Esophagus mucosa (tissue), 1 donor: Measurements from ENCODE around the gene FDXR. TPM values are rescaled to one million over a fixed set of nuclear protein-coding genes. Genes with fewer than 3 reads are reported as not detected.

Experiments
- ATAC-seq: fragments of 200-7000 bp; cut with Tn5 transposase; one replicate; pipeline ENCODE4 v1.9.1; 2020
- total RNA-seq: library from RNA; stranded (reverse); gene quantifications from one replicate; pipeline ENCODE4 v1.2.4, GENCODE V29; 2023
- donor health status: DM: yes; HTN: yes; CAD: no.

Gene FDXR
- total RNA-seq, 1 donor from 2014 or later: 31.5 TPM

DNA sequence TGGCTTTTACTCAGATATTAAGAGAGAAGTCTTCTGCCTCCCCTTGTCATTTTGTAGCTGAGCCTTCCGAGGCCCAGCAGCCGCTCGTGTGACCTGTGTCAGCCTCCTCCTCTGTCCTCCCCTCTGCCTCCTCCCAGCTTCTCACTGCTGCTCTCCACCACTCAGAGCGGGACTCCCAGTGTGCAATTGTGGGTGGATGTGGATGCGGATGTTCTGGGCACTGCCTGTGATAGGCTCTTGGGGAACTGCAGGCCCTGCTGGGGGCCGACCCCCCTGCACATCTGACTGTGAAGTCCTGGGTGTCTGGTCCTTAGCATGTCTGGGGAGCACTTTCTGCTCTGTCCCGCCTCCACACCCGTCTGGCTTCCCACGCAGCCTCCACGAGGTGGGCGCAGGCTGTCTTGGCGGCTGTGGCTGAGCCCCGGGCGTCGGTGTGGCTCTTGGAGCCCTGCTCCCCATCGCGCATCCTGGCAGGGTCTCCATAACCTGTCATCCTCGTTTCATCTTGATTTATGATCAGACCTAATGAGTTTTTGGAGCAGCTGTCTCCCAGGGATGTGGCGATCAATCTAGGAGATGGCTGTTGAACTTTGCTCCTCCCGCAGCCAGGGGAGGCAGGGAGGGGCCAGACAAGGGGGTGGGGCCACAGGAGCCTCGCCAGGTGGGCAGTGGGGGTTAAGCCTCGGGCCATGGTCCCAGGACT is 41.2 kb downstream of the FDXR start:
- ATAC-seq: no peak

DNA sequence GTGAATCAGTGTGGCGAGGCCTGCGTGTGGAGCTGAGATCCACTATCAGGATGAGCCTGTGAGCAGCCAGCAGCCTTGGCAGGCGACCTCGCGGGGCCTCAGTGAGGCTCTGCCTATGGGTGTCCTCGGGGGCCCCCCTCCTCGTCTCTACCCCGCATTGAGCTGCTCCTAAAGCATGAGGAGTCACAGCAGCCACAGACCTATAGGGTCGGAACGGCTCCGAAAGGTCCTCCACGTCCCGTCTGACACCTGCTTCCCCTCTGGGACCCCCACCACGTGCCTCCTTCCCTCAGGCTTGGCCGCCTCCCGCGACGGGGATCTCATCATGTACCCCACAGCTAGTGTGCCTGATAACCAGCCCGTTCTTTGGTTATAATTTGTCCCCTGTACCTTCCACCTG is 41.9 kb downstream of the FDXR start:
- no peak for ATAC-seq

DNA sequence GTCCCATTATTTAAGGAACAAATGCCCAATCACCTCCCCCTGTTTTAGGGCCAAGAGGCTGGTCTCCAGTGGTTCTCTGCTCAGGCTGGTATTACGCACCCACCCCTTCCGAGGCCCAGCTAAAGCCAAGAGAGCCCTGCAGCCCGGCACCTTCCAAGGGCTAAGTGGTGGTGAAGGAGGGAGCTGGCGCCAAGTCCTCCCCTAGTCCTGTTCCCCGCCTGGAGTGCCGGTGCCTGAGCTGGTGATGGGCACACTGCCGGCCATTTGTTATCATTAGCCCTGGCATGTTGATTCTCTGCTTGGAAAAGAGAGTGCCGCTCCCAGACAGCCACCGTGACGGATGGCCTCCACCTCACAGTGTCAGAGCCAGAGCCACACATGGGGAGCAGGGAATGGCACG is 45.0 kb downstream of the FDXR start:
- ATAC-seq: no peak

DNA sequence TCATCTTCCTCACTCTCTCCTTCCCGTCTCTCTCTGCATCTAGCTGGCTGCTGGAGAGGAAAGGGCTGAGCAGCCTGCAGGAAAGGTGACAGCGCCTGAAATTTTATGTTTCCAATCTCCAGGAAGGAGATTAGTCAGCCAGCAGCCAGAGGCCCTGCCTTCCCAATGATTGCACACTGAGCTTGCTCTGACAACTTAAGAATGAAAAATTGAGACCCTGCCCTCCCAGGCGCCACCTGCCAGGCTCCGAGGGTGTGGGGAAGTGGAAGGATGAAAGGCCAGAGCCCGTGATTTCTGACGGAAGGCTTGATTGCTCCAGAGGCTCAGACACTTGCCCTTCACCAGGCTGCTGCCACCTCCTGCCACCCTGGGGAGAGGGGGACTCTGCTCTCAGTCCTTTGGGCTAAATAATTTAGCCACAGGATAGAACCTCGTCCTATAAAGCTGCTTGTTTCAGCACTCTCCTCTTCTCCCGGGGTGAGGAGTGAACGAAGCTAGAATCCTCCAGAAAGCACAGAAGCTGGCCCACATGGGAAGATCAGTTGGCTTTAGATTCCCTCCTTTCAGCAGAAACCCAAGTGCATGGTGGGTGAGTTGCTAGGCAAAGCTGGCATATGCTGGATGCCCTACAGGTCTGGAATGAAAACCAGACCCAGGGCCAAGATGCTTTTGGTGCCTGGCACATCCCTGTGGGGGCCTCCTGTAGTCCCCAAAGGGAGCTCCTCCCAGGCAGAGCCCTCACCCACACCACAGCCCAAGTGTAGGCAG is 46.7 kb downstream of the FDXR start:
- no peak for ATAC-seq

DNA sequence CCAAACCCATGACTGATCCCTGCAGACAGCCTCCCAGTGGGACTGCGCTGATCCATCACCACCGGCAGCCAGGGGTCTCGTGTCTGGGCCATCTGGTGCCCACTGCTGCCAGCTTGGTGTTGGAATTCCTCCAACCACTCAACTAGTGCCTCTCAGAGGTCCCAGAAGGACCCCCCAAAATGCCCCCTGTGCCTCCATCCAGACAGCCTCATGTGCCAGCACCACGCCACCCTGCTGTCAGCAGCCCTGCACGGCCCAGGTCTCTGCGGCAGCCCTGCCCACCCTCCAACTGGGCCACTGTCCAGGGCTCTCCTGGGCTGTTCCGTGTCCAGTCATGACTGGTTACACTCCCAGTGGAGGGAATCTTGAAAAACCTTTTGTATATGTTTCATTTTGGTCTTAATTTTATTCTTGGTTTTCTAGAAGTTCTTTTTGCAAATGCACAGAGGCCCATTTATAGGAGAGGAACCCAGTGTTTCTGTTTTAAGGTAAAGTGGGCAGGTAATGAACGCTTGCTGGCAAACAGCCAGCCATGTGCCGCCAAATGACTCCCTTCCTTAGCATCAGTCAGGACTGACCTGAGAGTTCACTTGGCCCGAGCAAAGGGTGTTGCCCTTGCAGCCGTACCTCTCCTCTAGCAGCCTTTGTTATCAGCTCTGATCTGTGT is 47.7 kb downstream of the FDXR start:
- ATAC-seq: no peak

DNA sequence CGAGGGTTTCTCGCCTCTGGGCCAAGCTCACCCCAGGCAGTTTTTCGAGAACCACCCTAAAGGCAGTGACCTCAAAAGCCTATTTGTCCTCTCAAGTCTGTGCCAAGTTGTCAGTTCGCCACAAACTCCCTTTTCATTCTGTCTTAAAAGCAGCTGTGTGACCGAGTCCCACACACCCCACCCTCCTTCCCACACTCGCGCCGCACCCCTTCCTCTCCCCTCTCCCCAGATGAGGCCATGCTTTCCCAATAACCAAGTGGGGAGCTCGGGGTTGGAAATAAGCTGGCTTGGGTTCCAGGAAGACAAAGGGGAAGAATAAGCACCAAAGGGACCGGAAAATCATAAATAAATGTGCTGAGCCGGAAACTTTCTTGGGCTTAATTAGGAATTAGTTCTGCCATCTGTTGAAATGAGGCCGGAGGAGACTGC is 49.8 kb downstream of the FDXR start:
- no peak for ATAC-seq

DNA sequence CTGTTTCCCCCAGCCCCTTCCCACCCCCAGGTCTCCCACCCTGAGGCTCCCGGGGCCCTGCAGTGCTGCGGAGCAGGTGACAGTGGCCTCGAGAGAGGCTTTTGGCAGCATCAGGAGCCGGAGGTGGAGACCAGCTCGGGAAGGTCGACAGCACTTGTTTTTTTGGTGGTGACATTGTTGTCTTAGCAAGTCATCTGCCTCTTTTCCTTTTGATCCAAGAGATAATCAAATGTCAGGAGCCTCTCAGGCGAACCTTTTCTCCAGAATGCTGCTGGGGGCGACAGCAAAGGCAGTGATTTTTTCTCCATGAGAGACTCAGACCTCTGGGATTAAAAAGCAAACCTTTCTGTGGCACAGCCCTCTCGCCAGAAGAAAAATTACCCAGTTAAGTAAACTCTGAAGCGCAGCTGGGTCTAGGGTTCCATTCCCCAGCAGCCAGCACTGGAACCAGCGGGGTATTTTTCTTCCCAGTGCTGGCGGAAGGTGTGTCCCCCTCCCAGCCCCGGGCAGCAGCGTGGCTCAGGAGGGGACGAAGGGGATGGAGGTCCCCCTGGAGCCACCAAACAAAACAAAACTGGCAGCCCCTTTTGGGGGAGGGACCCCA is 50.4 kb downstream of the FDXR start:
- ATAC-seq: no peak

DNA sequence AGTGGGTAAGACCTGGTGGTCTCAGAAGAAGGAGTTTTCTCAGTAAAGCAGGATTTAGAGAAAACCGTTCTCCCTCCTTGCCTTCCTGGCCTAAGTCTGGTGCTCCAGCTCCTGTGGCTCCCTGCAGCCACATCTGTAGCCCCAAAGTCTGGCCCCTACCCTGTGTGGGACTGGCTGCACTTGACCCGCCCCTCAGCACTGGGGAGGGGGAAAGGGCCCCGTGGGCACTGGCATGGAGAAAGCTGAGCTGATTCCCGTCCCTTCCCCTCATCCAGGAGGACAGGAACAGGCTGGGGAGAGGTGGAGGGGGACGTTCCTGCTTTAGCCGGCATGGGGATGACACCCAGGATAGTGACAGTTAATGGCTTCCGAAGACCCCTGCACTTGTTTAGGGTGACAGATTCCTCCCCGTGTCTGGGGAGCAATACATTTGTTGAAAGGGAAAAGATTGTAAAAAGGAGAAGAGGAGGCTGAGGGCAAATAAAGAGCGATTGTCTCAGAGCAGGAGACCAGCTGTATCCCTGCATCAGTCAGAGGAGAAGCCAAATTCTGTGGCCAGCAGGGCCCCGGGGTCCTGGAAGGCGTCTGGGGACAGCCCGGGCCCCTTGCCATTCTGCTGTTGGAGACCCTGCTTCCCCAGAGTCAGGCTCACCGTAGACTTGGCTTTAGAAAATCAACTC is 51.0 kb downstream of the FDXR start:
- no peak for ATAC-seq

DNA sequence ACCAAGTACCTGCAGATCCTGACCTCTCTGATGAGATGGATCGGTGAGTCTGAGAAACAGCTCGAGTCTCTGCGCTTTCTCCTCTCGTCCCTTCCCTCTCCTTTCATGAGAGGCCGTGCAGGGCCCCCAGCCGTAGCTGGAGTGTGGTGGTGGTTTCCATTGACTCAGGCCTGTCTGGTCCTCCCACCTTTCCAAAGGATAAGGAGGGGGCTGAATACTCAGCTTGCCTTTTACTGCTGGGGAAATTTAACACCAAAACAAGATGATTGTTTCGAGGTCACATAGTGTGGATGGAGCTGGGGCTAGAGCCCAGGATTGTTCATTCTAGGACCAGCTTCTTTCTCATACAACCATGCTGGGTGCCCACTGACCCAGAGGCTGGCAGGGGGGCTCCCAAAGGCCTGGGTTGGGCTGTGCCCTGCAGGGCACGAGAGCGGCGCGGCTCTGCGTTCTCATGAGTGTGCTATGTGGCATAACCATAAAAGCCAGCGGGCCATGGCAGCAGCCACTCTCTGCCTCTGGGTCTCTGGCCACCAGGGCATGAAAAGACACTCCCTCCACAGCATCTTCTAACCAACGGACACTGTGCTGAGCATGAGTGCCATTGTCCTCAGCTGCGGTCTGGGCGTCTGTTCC is 52.9 kb downstream of the FDXR start:
- no peak for ATAC-seq

DNA sequence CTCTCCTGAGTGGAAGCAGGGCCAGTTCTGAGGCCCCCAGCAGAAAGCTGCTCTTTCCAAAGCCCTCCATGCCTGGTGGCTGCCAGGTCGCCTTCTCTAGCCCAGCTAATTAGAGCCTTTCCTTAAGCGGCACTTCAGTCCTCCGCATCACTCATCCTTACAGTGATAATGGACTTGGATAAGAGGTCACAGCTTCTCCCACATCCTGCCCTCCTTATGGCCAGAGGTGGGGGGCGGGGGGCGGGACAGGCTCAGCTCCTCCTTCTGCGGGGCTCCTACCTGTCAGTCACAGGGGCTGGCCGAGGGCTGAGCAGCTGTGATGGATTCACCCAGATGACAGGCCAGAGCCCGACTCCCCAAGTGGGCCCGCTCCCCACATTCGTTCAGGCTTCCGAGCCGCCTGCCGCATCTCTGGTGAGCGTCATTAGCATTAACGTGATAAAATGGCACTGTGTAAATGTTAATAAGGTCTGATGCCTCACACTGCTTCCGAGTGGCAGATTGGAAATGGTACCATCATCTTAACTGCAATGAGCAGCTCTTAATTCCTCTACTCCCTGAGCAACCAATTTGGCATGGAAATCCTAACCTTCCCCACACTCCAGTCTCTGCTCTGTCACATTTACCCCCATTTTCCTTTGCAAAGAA is 54.4 kb downstream of the FDXR start:
- no peak for ATAC-seq

DNA sequence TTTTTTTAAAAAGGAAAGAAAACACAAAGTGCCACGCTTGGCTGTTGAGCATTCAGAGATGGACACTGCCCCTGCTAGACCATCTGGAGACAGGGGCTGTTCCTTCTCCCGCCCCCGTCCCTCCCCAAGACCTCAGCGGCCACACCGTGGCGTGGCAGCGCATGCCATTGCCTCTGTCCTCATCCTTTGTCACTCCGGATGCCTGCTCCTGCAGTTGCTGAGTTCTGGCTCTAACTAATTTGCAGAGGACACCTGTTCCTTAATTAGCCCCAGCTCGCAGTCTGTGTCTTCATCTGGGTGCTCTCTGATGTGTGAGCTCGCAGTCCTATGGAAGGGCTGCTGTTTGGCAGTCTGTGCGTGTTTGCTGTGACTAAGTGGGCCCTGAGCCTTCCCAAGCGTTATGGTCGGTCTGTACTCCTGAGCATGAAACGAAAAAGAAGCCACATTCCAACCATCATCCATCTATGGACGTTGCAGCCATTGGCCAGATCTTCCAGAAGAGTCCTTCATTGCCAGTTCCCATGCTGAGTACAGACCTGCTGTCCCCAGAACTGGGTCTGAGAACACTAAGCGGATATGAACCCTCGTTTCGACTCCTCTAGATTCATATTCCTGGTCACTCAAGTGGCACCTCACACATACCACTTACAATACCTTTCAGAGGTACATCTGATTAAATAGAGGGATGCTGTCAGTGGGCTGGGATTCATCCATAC is 55.7 kb downstream of the FDXR start:
- ATAC-seq: no peak

DNA sequence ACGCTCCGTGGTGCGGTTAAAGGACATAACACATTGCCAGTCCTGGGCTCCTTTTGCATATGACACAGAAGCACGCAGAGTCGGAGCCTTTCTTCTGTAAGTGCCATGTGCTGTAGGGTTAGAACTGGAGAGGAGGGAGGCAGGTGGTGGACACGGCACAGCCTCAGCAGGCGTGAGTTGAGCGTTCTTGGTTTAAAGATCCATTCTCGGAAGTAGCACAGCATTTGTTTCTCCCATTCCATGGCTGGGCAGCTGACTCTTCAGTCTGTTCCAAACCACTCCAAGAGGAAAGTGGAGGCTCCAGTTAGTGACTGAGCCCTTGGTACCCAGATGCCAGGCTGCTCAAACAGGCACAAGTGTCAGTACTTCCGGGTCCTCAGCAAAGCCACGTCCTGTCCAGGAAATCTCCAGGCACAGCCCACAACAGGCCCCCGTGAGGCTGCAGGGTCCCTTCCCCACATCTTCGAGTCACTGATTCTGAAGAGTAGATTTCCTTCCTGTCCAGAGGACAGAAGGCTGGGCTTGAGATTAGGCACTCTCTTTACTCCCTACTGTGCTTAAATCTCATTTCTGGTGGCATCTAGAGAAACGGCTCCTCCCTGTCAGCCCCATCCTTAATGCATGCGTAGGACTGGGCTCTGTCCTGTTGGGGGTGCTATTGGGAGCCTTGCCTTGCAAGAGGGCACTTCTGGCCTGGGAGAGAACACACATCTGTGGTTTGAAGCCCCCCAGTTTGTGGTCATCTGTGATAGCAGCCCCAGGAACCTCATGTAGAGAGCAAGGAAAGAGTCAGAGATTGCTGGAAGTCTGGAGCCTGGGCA is 57.0 kb downstream of the FDXR start:
- no peak for ATAC-seq

DNA sequence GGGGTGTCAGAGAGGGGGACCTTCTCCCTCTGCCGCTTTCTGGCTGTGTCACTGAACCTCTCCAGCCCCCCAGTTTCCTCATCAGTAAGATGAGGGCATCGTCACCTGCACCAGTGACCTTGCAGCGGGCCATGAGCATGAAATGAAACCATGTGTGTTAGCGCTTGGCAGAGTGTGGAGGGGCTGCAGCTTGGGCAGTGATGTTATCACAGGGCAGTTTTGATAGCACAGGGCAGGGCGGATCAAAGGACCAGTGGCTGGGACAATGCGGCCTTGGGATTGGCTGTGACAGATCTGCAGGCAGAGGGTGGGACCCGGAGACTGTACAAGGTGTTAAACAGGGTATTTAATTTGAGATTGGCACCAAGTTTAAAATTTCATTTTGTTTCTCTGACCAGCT is 57.7 kb downstream of the FDXR start:
- ATAC-seq: no peak

DNA sequence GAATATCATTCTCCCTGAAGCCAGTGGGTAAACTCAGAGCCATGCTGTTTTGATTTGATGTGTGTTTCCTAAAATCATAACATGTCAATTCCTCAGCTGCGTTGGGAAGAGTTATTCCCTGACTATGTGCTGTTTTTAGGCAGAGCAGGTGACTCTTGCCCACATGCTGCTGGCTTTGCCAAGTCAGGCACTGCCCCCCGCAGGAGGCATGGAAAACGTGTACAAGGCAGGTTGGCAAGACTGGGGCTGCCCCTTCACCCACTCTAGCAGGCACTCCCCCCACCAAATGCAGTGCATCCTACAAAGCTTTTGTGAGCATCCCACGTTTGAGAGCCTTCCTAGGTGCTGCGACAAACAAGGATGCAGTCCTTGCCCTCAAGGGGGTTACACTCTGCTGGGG is 58.3 kb downstream of the FDXR start:
- ATAC-seq: no peak

Other genes with a start within 250 kb of the FDXR start
- gene CD300E, start 249.3 kb downstream of the FDXR start, total RNA-seq: 0.12 TPM
- 0.40 TPM for gene CD300LF, start 160.1 kb downstream of the FDXR start, total RNA-seq
- 0.96 TPM for gene RAB37, start 135.7 kb downstream of the FDXR start, total RNA-seq
- gene NHERF1, start 124.4 kb downstream of the FDXR start, total RNA-seq: 297 TPM
- 14.6 TPM for gene NAT9, start 96.6 kb downstream of the FDXR start, total RNA-seq
- not detected for gene GRIN2C, start 13.1 kb downstream of the FDXR start, total RNA-seq
- 1.4 TPM for gene FADS6, start 20.6 kb upstream of the FDXR start, total RNA-seq
- gene USH1G, start 50.3 kb upstream of the FDXR start, total RNA-seq: 6.4 TPM
- gene OTOP2, start 51.3 kb upstream of the FDXR start, total RNA-seq: 0.36 TPM
- 14.7 TPM for gene OTOP3, start 62.9 kb upstream of the FDXR start, total RNA-seq
- 3.1 TPM for gene HID1, start 99.8 kb upstream of the FDXR start, total RNA-seq
- gene CDR2L, start 114.6 kb upstream of the FDXR start, total RNA-seq: 2.7 TPM
- 47.8 TPM for gene MRPL58, start 139.7 kb upstream of the FDXR start, total RNA-seq
- 314 TPM for gene ATP5PD, start 174.0 kb upstream of the FDXR start, total RNA-seq
- 13.2 TPM for gene KCTD2, start 174.2 kb upstream of the FDXR start, total RNA-seq
- gene SLC16A5, start 215.0 kb upstream of the FDXR start, total RNA-seq: 13.9 TPM
- gene ARMC7, start 237.0 kb upstream of the FDXR start, total RNA-seq: 6.3 TPM